HEK293T (cell line): ENCODE results near the gene BRF1.

Experiments
- BHLHE40 ChIP-seq: fragments of 450-650 bp; IDR thresholded peaks from 2 replicates; pipeline ENCODE4 v1.6.1; 2016; ENCODE audit warnings: mild to moderate bottlenecking, moderate library complexity, borderline replicate concordance
- ELF4 ChIP-seq: fragments of 450-650 bp; IDR thresholded peaks from 2 replicates; pipeline ENCODE4 v1.6.1; 2017; ENCODE audit warnings: antibody characterized with exemption
- FOXA1 ChIP-seq: fragments of 450-650 bp; IDR thresholded peaks from 2 replicates; pipeline ENCODE4 v1.6.1; 2016; ENCODE audit warnings: mild to moderate bottlenecking
- L3MBTL2 ChIP-seq: fragments of 450-650 bp; conservative IDR thresholded peaks from 2 replicates; pipeline ENCODE4 v1.6.1; 2016; ENCODE audit warnings: mild to moderate bottlenecking
- LEF1 ChIP-seq: fragments of 450-650 bp; IDR thresholded peaks from 2 replicates; pipeline ENCODE4 v1.6.1; 2017; ENCODE audit warnings: mild to moderate bottlenecking, borderline replicate concordance
- SP1 ChIP-seq: fragments of 450-650 bp; IDR thresholded peaks from 2 replicates; pipeline ENCODE4 v1.6.1; 2017
- TF ChIP-seq, protein P1 (sequence below): fragments of 450-650 bp; IDR thresholded peaks from 2 replicates; pipeline ENCODE4 v1.6.1; 2016

DNA sequence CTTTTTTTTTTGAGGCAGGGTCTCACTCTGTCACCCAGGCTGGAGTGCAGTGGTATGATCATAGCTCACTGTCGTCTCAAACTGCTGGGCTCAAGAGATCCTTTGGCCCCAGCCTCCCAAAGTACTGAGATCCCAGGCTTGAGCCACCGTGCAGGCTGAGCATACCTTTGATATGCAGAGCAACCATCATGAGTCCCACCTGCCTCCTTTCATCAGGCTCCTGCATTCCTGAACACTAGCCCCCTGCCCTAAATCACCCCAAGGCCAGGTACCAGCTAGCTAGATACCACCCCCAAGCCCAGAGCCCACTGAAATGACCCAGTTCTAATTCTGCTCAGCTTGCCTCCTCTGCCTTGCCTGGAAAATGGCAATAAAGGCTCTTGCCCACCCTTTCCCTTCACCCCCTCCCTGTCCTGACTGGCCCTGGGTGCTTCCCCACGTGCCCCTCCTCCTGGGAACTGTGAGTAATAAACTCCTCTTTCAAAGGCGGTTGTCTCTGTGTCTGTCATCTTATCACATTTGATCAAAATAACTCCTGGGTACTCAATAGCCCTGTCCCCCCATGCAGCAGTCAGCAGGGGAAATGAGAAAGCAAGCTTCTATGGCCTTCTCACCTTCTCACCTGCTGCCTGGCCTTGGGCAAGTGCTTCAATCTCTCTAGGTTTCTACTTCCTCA, 6.4 kb upstream of the BRF1 start:
- TF ChIP-seq ELF4 (no peak), FOXA1 (no peak), BHLHE40 (no peak), LEF1 (no peak), L3MBTL2 (no peak), SP1 (no peak)
- TF ChIP-seq, protein P1, sequence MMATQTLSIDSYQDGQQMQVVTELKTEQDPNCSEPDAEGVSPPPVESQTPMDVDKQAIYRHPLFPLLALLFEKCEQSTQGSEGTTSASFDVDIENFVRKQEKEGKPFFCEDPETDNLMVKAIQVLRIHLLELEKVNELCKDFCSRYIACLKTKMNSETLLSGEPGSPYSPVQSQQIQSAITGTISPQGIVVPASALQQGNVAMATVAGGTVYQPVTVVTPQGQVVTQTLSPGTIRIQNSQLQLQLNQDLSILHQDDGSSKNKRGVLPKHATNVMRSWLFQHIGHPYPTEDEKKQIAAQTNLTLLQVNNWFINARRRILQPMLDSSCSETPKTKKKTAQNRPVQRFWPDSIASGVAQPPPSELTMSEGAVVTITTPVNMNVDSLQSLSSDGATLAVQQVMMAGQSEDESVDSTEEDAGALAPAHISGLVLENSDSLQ: no peak
